Progenitor cell of endocrine pancreas (in vitro differentiated cells): ENCODE data around the gene CASKIN1. TPM values are rescaled to one million over a fixed set of nuclear protein-coding genes. Genes with fewer than 3 reads are reported as not detected.

ENCODE experiments used
- DNase-seq: peaks from one replicate; pipeline ENCODE4 v3.0.0; 2021; ENCODE audit warnings: low spot score; ENCODE audit not compliant: unreplicated experiment
- H3K27ac Mint-ChIP-seq: 2 replicates; pipeline ENCODE4 v1.8.0; 2021; ENCODE audit warnings: mild to moderate bottlenecking, moderate library complexity, mixed read lengths
- H3K27me3 Mint-ChIP-seq: 2 replicates; pipeline ENCODE4 v1.8.0; 2021; ENCODE audit warnings: mixed read lengths
- H3K36me3 Mint-ChIP-seq: 2 replicates; pipeline ENCODE4 v1.8.0; 2022; ENCODE audit warnings: mixed read lengths; ENCODE audit not compliant: insufficient read depth
- H3K4me1 Mint-ChIP-seq: 2 replicates; pipeline ENCODE4 v1.8.0; 2021; ENCODE audit warnings: low read depth, mixed read lengths
- H3K4me3 Mint-ChIP-seq: 2 replicates; pipeline ENCODE4 v1.8.0; 2021; ENCODE audit warnings: low read depth, mild to moderate bottlenecking, moderate library complexity, mixed read lengths
- H3K9me3 Mint-ChIP-seq: 2 replicates; pipeline ENCODE4 v1.8.0; 2021; ENCODE audit warnings: low read depth, mixed read lengths
- total RNA-seq: library from RNA; stranded (reverse); gene quantifications from 2 replicates; pipeline ENCODE4 v1.2.1, GENCODE V29; 2021
- TF ChIP-seq, protein P1 (sequence below): fragments of 200-600 bp; sonication (generic); IDR thresholded peaks from one replicate; pipeline ENCODE4 v1.5.0; 2021; ENCODE audit warnings: antibody characterized with exemption, mild to moderate bottlenecking; ENCODE audit not compliant: unreplicated experiment

The CASKIN1 gene
- total RNA-seq, 1 donor from 2014 or later: 13.1 TPM

GRCh38 chr16:2226918-2227317 lies 30.5 kb upstream of the CASKIN1 start:
- H3K9me3 Mint-ChIP-seq: no peaks in the 10 kb centered on the region
- H3K4me3 Mint-ChIP-seq: no peak overlapping the region
- no peaks in the 10 kb centered on the region for H3K36me3 Mint-ChIP-seq
- no peaks in the 10 kb centered on the region for H3K27me3 Mint-ChIP-seq
- no peak for DNase-seq
- no peak overlapping the region for H3K27ac Mint-ChIP-seq
- TF ChIP-seq, protein P1, sequence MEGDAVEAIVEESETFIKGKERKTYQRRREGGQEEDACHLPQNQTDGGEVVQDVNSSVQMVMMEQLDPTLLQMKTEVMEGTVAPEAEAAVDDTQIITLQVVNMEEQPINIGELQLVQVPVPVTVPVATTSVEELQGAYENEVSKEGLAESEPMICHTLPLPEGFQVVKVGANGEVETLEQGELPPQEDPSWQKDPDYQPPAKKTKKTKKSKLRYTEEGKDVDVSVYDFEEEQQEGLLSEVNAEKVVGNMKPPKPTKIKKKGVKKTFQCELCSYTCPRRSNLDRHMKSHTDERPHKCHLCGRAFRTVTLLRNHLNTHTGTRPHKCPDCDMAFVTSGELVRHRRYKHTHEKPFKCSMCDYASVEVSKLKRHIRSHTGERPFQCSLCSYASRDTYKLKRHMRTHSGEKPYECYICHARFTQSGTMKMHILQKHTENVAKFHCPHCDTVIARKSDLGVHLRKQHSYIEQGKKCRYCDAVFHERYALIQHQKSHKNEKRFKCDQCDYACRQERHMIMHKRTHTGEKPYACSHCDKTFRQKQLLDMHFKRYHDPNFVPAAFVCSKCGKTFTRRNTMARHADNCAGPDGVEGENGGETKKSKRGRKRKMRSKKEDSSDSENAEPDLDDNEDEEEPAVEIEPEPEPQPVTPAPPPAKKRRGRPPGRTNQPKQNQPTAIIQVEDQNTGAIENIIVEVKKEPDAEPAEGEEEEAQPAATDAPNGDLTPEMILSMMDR: no peak
- H3K4me1 Mint-ChIP-seq: peaks cover 4% of the 10 kb centered on the region

GRCh38 chr16:2226245-2226793 lies 29.9 kb upstream of the CASKIN1 start:
- H3K36me3 Mint-ChIP-seq: no peaks in the 10 kb centered on the region
- DNase-seq: no peak
- no peaks in the 10 kb centered on the region for H3K27me3 Mint-ChIP-seq
- peaks cover 4% of the 10 kb centered on the region for H3K4me1 Mint-ChIP-seq
- H3K9me3 Mint-ChIP-seq: no peaks in the 10 kb centered on the region
- TF ChIP-seq, protein P1: no peak
- no peak overlapping the region for H3K27ac Mint-ChIP-seq
- no peak overlapping the region for H3K4me3 Mint-ChIP-seq

DNA sequence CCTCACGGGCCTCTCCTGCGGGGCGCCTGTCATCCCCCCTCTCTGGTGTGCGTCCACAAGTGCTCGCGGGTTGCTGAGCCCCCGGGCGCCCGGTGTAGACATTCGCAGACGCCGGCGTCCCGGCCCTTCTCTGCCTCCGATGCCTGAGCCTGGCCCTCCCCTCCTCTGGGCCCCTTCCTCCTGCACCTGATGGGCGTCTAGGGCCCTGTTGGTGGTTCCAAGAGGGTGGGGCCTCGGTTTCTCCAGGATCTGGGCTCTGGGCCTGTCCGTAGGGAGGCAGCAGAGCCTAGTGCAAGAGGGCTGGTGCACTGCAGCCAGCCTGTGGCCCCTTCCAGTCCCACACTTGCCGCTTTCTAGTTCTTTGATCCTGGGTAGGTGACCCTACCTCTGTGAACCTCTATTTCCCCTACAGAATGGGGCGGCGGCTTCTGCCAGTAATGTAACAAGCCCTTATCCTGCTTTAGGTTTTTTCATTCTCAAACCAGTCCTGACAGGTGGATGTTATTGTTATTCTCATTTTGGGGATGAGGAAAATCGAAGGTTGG lies 27.6 kb upstream of the CASKIN1 start:
- TF ChIP-seq, protein P1: peak; percentile 7
- no peaks in the 10 kb centered on the region for H3K9me3 Mint-ChIP-seq
- peak overlapping the region; percentile 81 for H3K4me3 Mint-ChIP-seq
- H3K27me3 Mint-ChIP-seq: no peaks in the 10 kb centered on the region
- H3K36me3 Mint-ChIP-seq: no peaks in the 10 kb centered on the region
- H3K27ac Mint-ChIP-seq: peak overlapping the region; percentile 88
- DNase-seq: no peak
- H3K4me1 Mint-ChIP-seq: peaks cover 11% of the 10 kb centered on the region

- H3K4me1 Mint-ChIP-seq: peaks cover 11% of the 10 kb centered on the region
- peak within 1 kb of the TSS; percentile 88 for H3K27ac Mint-ChIP-seq
- TF ChIP-seq, protein P1: no peak
- peak within 1 kb of the TSS; percentile 81 for H3K4me3 Mint-ChIP-seq
- no peaks in the 10 kb centered on the region for H3K27me3 Mint-ChIP-seq
- peak; percentile 98 for DNase-seq
- H3K36me3 Mint-ChIP-seq: no peaks in the 10 kb centered on the region
- H3K9me3 Mint-ChIP-seq: no peaks in the 10 kb centered on the region
Observed at GRCh38 chr16:2223221-2223941, 27.0 kb upstream of the CASKIN1 start, which contains the start of gene E4F1. Gene E4F1, plus strand, starts transcription at chr16:2223591. Its CDS starts 23 bp downstream, at chr16:2223614.

DNA sequence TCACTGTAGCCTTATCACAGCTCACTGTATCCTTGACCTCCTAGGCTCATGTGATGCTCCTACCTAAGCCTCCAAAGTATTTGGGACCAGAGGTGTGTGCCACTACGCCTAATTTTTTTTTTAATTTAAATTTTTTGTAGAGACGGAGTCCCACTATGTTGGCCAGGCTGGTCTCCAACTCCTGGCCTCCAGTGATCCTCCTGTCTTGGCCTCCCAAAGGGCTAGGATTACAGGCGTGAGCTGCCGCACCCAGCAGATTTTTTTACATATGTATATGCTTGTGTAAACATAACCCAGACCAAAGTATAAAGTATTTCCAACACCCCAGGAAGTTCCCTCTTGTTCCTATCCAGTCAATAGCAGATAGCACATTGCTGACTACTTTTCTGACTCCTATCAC lies 19.9 kb upstream of the CASKIN1 start:
- no peaks in the 10 kb centered on the region for H3K27me3 Mint-ChIP-seq
- no peak overlapping the region for H3K27ac Mint-ChIP-seq

More for the DNA sequence above, 19.9 kb upstream of the CASKIN1 start:
- Mint-ChIP-seq H3K36me3 (no peaks in the 10 kb centered on the region), H3K4me1 (peaks cover 17% of the 10 kb centered on the region), H3K9me3 (no peaks in the 10 kb centered on the region), H3K4me3 (peak overlapping the region; percentile 86)
- no peak for DNase-seq
- TF ChIP-seq, protein P1: no peak
